ENCODE data around the gene WBP2.
"Not testable (repeated sequence)": the region's sequence is repeated elsewhere in the genome, so short reads cannot be mapped to it uniquely, and the experiment has no call there.

The WBP2 gene

DNA sequence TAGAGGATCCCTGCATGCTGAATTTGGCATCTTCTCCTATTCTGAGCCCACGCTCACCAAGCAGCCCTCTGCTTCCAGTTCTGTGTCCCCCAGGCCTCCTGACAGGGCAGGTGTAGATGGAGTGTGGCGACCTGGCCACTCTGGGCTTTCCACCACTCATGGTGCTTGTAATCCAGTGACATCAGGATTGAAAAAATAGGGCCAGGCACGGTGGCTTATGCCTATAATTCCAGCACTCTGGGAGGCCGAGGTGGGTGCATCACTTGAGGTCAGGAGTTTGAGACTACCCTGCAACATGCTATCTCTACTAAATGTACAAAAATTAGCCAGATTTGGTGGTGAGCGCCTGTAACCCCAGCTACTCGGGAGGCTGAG is 41.1 kb downstream of the WBP2 start:
- no peak for DNase-seq (ENCODE audit: low read depth in 2 of 2)

DNA sequence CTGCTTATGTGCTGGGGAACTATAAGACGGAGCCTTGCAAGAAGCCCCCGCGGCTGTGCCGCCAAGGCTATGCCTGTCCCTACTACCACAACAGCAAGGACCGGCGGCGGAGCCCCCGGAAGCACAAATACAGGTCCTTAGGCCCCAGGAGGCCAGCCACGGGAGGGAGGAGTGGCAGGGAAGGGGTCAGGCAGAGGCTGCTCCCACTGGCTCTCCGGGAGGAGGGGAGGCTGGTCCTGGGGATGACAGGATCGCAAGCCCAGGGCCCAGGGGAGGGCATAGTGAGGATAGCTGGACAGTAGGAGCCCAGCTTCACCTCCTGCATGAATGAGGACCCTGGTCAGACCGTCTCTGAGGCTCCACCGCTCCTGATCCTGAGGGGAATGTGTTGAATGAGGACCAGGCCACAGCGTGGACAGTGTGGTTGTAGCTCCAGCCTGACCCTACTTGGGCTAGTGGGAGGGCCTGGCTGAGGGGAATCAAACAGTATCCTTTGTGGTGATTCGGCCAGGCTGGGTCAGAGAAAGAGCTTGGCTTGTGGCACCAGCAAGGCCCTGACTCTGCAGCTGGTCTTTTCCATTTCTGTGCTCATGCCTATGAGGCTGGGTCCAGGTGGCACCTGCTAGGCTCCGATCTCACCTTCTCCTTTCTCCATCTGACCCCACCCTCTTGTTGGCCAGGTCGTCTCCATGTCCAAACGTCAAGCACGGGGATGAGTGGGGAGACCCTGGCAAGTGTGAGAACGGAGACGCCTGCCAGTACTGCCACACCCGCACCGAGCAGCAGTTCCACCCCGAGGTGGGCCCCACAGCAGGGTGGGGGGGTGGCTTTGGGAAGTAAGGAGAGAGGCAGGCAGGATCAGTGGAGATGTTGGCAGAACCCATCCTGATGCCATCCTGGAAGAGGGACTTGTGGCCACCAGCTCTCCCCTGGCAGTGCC is 41.8 kb downstream of the WBP2 start:
- no peak for DNase-seq (ENCODE audit: low read depth in 2 of 2)

DNA sequence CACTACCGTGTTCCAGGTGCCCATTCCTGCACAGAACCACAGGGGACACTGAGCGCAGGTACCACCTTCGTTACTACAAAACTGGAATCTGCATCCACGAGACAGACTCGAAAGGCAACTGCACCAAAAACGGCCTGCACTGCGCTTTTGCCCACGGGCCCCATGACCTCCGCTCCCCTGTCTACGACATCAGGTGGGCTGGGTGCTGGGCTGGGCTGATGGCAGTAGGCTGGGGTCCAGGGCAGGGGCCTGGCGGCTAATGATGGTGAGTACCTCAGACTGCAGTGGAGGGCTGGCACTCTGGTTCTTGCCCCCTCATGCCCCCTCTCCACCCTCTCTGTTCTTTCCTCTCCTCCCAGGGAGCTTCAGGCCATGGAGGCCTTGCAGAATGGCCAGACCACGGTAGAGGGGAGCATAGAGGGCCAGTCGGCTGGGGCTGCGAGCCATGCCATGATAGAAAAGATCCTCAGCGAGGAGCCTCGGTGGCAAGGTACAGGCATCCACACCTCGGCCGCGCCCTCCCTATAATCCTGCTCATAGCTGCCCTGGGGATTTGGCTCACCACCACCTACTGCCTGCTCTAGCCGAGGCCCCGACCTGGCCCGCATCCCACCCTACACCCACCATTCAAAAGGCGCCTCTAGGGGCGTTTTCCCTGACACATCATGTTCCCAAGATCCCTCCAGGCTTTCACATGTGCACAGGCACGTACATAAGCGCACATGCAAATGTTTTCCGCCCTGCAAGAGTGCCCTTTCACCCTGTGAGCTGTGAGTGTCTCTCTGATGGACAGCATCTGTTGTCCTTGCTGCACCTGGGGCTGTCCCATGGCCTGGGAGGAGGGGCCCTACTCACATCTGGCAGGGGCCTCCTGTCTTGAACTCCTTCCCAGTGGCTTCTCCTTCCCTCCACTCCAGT is 42.8 kb downstream of the WBP2 start:
- DNase-seq (ENCODE audit: low read depth in 2 of 2), result no peak

DNA sequence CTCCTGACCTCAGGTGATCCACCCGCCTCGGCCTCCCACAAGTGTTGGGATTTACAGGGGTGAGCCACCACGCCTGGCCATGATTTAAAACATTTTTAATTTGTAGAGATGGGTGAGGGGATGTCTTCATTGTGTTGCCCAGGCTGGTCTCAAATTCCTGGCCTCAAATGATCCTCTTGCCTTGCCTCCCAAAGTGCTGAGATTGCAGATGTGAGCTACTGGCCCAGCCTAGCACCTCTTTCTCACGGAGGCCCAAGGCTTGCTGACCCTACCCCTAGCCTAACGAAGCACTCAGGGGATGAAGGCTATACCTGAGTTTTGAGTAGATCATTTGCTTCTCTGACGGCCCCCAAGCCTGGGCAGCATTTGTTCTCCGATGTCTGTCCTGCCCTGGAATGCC is 44.0 kb downstream of the WBP2 start:
- DNase-seq (ENCODE audit: low read depth in 2 of 2), result no peak

DNA sequence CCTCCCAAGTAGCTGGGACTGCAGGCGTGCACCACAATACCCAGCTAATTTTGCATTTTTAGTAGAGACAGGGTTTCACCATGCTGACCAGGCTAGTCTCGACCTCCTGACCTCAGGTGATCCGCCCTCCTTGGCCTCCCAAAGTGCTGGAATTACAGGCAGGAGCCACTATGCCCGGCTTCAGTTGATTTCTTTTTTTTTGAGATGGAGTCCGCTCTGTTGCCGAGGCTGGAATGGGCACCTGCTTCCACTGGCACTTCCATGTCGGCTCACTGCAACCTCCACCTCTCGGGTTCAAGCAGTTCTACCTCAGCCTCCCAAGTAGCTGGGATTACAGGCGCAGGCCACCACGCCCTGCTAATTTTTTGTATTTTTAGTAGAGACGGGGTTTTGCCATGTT is 44.4 kb downstream of the WBP2 start:
- not testable (repeated sequence) for DNase-seq (ENCODE audit: low read depth in 2 of 2)

DNA sequence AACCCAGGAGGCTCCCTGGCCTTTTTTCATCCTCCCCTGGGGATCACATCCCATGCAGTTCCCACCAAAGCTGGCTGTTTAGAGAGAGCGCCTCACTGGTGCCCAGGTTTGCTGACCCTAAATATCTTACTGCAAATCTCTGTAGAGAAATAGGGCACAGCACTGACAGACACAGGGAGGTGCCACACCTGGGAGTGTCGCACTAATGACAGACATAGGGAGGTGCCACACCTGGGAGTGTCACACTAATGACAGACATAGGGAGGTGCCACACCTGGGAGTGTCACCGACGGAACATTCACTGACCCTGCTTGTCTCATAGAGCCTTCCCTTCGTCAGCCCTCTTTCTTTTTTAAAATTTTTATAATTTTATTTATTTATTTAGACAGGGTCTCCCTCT is 44.9 kb downstream of the WBP2 start:
- DNase-seq (ENCODE audit: low read depth in 2 of 2), result no peak

DNA sequence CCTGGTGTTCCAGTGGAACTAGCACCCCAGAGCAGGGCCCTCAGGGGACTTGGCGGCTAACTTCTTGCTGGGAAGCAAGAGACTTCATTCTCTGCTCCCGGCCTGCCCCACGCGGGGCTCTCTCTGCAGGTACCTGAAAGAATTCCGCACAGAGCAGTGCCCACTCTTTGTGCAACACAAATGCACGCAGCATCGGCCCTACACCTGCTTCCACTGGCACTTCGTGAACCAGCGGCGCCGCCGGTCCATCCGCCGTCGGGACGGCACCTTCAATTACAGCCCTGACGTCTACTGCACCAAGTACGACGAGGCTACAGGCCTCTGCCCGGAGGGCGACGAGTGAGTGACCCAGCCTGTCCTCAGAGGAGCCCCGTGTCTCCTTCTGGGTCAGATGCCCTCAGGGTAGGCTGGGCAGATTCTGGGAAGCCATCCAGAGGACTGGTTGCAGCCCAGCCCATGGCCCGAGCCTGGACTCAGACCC is 45.5 kb downstream of the WBP2 start:
- no peak for DNase-seq (ENCODE audit: low read depth in 2 of 2)

DNA sequence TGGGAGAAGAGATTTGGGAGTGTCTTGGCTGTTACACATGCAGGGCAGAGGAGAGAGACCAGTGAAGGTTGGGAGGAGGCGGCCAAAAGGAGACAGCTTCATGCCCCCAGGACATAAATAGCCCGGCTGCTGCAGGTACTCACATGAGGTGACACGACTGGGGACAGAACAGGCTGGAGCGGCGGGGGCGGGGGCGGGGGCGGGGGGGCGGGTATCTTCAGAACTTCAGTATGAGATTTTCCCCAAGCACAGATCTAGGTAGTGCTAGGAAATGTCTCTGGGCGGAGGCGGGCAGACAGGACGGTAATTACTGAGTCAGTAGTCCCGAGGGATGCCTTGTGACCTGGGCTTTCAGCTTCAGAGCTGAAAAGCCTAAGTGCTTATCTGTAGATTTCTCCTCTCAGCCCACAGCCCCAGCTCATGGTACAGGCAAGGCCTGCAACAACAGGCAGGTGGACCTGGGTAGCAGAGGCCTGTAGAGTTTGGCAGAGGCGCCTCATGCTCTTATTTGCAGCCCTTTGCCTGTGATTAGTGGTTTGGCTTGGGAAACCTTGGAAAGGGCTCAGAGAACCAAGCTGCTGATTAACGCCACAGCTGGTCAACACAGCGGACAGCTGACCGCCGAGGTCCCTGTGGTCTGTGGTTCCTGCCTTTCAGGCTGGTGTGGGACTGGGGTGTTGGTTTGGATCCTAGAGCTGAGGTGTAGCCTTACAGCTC is 46.1 kb downstream of the WBP2 start:
- no peak for DNase-seq (ENCODE audit: low read depth in 2 of 2)

DNA sequence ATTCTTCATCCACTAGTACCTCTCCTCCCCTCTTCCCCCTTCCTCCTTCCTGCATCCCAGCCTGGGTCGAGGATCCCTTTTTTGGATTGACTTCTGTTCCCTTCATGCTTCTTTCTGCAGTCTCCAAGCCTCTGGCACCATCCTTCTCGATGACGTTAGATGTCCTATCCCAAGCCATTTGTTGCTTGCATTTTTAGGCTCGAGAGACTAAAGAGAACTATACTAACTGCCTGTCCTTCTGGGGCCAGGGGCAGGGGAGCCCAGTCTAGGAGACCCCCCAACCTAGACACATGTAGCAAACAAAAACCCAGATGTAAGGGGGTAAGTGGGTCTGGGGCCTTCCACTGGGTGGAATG is 46.6 kb downstream of the WBP2 start:
- DNase-seq (ENCODE audit: low read depth in 2 of 2), result no peak

DNA sequence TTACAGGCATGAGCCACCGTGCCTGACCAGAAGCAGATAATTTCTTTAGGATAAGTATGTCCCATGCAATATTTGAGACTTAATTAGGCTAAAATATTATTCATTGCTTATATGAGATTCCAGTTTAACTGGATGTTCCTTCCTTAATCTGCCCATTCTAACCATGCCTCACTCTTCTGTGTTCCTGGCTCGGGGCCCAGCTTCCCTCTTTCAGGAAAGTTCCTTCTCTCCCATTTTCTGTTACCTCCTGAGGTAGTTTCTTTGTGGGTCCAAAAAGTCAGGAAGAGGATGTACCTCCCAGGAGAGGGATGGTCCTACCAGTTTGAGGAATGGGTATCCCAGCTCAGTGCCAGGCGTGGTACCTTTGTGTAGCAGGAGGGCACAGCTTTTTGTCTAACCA is 47.3 kb downstream of the WBP2 start:
- no peak for DNase-seq (ENCODE audit: low read depth in 2 of 2)

DNA sequence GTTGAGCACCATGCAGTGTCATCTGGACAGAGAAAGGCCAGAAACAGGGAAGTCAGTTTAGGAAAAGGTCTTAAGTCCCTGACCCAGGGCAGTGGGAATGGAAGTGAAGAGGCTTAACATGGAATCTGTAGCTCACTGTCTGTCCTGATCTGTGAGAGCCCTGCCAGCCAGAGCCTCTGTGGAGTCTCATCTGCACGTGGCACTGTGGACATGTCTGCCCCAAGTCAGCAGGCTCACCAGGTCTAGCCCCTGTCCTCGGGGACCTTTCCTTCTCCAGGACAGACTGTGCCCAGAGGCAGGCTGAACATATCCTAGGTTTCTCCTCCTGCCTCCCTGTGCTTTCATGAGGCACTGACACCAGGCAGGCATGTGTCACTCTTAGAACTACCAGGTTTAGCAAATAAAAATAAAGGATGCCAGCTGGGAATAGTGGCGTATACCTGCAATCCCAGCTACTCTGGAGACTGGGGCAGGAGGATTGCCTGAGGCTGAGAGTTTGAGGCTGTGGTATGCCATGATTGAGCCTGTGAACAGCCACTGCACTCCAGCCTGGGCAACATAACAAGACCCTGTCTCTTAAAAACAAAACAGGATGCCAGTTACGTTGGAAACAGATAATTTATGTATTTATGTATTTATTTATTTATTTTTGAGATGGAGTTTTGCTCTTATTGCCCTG is 48.2 kb downstream of the WBP2 start:
- DNase-seq (ENCODE audit: low read depth in 2 of 2), result no peak

DNA sequence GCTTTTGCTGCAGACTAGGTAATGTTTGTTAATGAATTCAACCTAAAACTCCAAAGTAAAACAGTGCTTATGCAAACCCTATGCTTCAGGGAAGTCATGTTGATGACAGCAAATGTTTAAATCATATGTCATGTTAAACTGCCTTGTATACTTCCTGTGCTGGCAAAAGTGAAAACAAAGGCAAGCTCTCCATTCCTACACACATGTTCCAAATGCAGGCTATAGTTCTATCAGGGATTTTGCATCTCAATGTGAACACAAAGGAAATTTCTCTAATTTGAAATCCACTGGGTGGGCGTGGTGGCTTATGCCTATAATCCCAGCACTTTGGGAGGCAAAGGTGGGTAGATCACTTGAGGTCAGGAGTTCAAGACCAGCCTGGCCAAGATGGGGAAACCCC is 51.3 kb downstream of the WBP2 start:
- no peak for DNase-seq (ENCODE audit: low read depth in 2 of 2)

DNA sequence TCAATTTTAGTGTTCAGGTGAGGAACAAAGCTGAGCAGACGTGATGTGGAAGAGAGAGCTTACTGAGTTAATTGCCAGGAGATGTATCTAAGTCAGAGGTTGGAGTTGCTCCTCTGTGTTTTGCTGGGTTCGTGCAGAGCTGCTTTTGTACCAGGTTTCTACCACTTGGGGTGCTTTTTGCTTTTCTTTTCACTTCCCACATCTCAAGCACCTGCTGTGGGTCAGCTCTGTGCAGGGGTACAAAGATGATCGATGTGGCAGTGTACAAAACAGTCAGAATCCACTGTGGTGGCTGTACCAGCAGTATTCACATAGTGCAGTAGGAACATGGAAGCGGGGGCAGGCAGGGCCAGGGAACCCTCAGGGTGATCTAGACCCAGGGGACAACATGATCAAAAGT is 55.7 kb downstream of the WBP2 start:
- DNase-seq (ENCODE audit: low read depth in 2 of 2), result no peak

DNA sequence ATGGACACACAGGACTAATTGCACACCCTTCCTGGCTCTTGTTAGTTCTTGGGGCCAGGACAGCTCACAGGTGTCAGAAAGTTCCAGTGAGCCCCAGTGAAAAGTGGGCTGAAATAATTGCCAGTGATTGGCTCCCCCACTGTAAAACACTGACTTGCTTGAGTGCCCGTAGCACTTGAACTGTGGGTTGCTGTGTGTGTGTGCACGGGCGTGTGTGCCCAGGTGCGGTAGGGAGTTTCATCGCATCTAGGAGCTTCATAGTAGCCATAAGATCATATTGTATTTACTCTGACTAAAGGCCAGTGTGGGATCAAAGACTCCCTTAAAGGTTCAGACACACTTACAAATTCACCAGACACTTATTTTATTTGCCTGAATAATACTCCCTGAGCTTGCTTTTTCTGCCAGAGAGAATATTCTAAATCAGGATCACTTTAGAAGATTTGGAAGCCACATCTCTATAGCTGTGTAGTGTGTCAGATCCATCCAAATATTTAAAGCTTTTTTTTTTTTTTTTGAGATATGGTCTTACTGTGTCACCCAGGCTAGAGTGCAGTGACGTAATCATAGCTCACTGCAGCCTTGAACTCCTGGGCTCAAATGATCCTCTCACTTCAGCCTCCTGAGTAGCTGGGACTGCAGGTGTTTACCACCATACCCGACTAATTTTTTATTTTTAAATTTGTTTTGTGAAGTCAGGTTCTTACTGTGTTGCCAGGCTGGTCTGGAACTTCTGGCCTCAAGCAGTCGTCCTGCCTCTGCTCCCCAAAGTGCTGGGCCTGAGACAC is 59.1 kb downstream of the WBP2 start:
- DNase-seq (ENCODE audit: low read depth in 2 of 2), result no peak
